SK-N-SH treated with all-trans-retinoic acid at 6 μM for 48 hours (cell line): ENCODE results near the gene ZBBX.
"Not testable (repeated sequence)": the region's sequence is repeated elsewhere in the genome, so short reads cannot be mapped to it uniquely, and the experiment has no call there.

ENCODE experiments used
- ATAC-seq: fragments of 200-7000 bp; cut with Tn5 transposase; 3 replicates; pipeline ENCODE4 v1.9.1; 2020; ENCODE audit warnings: mild to moderate bottlenecking, moderate library complexity
- ARNTL ChIP-seq: fragments of 450-650 bp; formaldehyde crosslinking; IDR thresholded peaks from 2 replicates; pipeline ENCODE4 v1.5.0; 2020; ENCODE audit warnings: low read depth, mild to moderate bottlenecking, moderate library complexity, borderline replicate concordance
- BACH2 ChIP-seq: fragments of 250-450 bp; sonication (Bioruptor Pico); IDR thresholded peaks from 2 replicates; pipeline ENCODE4 v1.9.0; 2021; ENCODE audit warnings: mild to moderate bottlenecking, borderline replicate concordance
- ESRRG ChIP-seq: fragments of 250-450 bp; sonication (Bioruptor Pico); IDR thresholded peaks from 2 replicates; pipeline ENCODE4 v1.6.1; 2021; ENCODE audit warnings: mild to moderate bottlenecking
- ISL1 ChIP-seq: fragments of 250-450 bp; sonication (Bioruptor Pico); IDR thresholded peaks from 2 replicates; pipeline ENCODE4 v2.1.2; 2022; ENCODE audit warnings: mild to moderate bottlenecking, moderate library complexity
- TCF4 ChIP-seq: fragments of 250-450 bp; sonication (Bioruptor Pico); IDR thresholded peaks from 2 replicates; pipeline ENCODE4 v1.8.0; 2021; ENCODE audit warnings: mild to moderate bottlenecking, moderate library complexity, borderline replicate concordance
- TOX ChIP-seq: fragments of 250-450 bp; sonication (Bioruptor Pico); IDR thresholded peaks from 2 replicates; pipeline ENCODE4 v1.8.0; 2021; ENCODE audit warnings: mild to moderate bottlenecking, moderate library complexity, borderline replicate concordance
- ZFP3 ChIP-seq: fragments of 250-450 bp; sonication (Bioruptor Pico); IDR thresholded peaks from 2 replicates; pipeline ENCODE4 v1.5.0; 2020; ENCODE audit warnings: mild to moderate bottlenecking, moderate library complexity
- ZNF565 ChIP-seq: fragments of 450-650 bp; formaldehyde crosslinking; conservative IDR thresholded peaks from 2 replicates; pipeline ENCODE4 v1.5.0; 2020; ENCODE audit warnings: low read depth, mild to moderate bottlenecking, moderate library complexity
- ZNF70 ChIP-seq: fragments of 450-650 bp; formaldehyde crosslinking; IDR thresholded peaks from 2 replicates; pipeline ENCODE4 v1.5.0; 2020; ENCODE audit warnings: mild to moderate bottlenecking, moderate library complexity
- ZNF8 ChIP-seq: fragments of 450-650 bp; formaldehyde crosslinking; IDR thresholded peaks from 2 replicates; pipeline ENCODE4 v1.5.0; 2020; ENCODE audit warnings: mild to moderate bottlenecking, moderate library complexity
- TF ChIP-seq, protein P1 (sequence below): fragments of 250-450 bp; sonication (Bioruptor Pico); IDR thresholded peaks from 2 replicates; pipeline ENCODE4 v1.8.0; 2020; ENCODE audit warnings: mild to moderate bottlenecking, moderate library complexity, borderline replicate concordance
- TF ChIP-seq, protein P2 (sequence below): fragments of 250-450 bp; sonication (Bioruptor Pico); IDR thresholded peaks from 2 replicates; pipeline ENCODE4 v1.5.1; 2021; ENCODE audit warnings: mild to moderate bottlenecking, moderate library complexity
- TF ChIP-seq, protein P3 (sequence below): fragments of 250-450 bp; sonication (Bioruptor Pico); IDR thresholded peaks from 2 replicates; pipeline ENCODE4 v1.8.0; 2021; ENCODE audit warnings: low read depth, mild to moderate bottlenecking, moderate library complexity, borderline replicate concordance
- TF ChIP-seq, protein P4 (sequence below): fragments of 250-450 bp; sonication (Bioruptor Pico); IDR thresholded peaks from 2 replicates; pipeline ENCODE4 v1.5.0; 2020; ENCODE audit warnings: mild to moderate bottlenecking, moderate library complexity
- TF ChIP-seq, protein P5 (sequence below): fragments of 250-450 bp; sonication (Bioruptor Pico); IDR thresholded peaks from 2 replicates; pipeline ENCODE4 v1.5.1; 2020; ENCODE audit warnings: low read depth, mild to moderate bottlenecking, moderate library complexity

The ZBBX gene, protein sequence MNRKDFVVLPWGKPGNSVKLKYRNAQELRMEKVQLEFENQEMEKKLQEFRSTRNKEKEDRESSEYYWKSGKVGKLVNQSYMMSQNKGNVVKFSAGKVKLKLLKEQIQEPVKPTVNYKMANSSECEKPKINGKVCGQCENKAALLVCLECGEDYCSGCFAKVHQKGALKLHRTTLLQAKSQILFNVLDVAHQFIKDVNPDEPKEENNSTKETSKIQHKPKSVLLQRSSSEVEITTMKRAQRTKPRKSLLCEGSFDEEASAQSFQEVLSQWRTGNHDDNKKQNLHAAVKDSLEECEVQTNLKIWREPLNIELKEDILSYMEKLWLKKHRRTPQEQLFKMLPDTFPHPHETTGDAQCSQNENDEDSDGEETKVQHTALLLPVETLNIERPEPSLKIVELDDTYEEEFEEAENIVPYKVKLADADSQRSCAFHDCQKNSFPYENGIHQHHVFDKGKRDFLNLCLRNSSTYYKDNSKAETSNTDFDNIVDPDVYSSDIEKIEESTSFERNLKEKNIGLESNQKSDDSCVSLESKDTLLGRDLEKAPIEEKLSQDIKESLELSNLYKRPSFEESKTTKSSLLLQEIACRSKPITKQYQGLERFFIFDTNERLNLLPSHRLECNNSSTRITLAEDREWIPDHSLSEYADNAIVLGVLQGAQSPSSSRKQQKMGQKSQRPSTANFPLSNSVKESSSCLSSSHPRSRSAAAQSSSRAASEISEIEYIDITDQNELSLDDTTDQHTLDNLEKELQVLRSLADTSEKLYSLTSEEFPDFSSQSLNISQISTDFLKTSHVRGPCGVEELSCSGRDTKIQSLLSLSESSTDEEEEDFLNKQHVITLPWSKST

DNA sequence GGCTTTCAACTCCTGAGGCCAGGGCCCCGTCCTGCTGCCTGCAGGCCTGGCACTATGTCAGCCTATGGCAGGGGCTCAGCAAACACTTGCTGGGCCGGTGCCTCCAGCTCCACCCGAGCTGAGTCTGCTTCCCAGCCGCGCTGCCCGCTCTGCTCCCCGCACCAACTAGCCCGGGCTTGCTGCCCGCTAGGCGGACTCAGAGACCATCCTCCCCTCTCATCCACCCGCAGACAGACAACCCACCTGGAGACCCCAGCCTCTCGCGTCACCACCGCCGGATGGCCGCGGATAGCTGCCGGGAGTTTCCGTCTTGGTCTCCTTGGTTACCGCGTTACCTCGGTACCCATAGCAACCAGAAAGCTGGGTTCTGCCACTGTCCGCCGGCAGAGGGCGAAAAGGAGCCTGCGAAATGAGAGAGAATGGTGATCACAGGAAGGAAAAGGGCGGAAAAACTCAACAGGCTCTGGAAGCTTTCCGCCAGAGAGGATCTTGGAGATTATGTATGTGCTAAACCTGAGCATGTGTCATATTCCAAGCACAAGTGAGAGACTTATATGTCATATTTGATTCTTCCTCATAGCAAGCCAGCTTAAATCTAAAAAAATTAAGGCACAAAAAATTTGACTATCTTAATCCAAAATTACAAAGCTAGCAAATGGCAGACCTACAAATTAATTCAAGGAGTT, at the start of gene ZBBX:
Gene ZBBX, minus strand, starts transcription at position 294 of the 686 bp plus-strand sequence. CDS start 7,396 bp downstream, outside the sequence.
- TF ChIP-seq, protein P1, sequence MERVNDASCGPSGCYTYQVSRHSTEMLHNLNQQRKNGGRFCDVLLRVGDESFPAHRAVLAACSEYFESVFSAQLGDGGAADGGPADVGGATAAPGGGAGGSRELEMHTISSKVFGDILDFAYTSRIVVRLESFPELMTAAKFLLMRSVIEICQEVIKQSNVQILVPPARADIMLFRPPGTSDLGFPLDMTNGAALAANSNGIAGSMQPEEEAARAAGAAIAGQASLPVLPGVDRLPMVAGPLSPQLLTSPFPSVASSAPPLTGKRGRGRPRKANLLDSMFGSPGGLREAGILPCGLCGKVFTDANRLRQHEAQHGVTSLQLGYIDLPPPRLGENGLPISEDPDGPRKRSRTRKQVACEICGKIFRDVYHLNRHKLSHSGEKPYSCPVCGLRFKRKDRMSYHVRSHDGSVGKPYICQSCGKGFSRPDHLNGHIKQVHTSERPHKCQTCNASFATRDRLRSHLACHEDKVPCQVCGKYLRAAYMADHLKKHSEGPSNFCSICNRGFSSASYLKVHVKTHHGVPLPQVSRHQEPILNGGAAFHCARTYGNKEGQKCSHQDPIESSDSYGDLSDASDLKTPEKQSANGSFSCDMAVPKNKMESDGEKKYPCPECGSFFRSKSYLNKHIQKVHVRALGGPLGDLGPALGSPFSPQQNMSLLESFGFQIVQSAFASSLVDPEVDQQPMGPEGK (CRISPR knock-in tag): no peak
- ATAC-seq: peak; percentile 99

DNA sequence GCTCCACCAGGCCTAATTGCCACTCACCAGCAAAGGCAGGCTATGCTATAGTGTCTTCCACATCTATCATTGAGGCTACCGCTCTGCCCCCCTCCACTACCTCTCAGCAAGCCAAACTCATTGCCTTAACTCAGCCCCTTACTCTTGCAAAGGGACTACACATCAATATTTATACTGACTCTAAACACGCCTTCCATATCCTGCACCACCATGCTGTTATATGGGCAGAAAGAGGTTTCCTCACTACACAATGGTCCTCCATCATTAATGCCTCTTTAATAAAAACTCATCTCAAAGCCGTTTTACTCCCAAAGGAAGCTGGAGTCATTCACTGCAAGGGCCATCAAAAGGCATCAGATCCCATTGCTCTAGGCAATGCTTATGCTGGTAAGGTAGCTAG, 46.9 kb upstream of the ZBBX start:
- not testable (repeated sequence) for ATAC-seq

DNA sequence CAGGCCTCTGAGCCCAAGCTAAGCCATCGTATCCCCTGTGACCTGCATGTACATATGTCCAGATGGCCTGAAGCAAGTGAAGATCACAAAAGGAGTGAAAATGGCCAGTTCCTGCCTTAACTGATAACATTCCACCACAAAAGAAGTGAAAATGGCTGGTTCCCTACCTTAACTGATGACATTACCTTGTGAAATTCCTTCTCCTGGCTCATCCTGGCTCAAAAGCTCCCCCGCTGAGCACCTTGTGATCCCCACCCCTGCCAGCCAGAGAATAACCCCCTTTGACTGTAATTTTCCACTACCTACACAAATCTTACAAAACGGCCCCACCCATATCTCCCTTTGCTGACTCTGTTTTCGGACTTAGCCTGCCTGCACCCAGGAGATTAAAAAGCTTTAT, 42.3 kb upstream of the ZBBX start:
- ATAC-seq: not testable (repeated sequence)

DNA sequence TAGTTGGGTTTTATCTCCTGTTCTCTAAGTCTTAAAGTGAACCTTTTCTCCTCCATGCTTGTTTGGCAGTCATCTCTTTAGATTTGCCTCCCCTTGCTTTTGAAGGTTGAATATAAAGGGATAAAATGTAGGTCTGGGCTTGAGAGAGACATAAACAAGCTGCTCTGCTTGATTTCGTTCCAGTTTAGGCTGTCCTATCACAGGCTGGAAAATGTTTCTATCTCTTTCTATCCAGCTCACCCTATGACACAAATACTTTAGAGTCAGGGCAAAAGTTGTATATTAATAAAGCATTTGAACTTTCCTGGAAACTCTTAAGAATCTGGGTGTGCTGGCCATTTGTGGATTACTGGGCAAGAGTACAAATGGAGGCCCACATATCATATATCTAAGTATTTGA, 29.5 kb upstream of the ZBBX start:
- ATAC-seq: no peak
- TF ChIP-seq, protein P2, sequence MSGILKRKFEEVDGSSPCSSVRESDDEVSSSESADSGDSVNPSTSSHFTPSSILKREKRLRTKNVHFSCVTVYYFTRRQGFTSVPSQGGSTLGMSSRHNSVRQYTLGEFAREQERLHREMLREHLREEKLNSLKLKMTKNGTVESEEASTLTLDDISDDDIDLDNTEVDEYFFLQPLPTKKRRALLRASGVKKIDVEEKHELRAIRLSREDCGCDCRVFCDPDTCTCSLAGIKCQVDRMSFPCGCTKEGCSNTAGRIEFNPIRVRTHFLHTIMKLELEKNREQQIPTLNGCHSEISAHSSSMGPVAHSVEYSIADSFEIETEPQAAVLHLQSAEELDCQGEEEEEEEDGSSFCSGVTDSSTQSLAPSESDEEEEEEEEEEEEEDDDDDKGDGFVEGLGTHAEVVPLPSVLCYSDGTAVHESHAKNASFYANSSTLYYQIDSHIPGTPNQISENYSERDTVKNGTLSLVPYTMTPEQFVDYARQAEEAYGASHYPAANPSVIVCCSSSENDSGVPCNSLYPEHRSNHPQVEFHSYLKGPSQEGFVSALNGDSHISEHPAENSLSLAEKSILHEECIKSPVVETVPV (CRISPR knock-in tag): no peak
- TF ChIP-seq, protein P3, sequence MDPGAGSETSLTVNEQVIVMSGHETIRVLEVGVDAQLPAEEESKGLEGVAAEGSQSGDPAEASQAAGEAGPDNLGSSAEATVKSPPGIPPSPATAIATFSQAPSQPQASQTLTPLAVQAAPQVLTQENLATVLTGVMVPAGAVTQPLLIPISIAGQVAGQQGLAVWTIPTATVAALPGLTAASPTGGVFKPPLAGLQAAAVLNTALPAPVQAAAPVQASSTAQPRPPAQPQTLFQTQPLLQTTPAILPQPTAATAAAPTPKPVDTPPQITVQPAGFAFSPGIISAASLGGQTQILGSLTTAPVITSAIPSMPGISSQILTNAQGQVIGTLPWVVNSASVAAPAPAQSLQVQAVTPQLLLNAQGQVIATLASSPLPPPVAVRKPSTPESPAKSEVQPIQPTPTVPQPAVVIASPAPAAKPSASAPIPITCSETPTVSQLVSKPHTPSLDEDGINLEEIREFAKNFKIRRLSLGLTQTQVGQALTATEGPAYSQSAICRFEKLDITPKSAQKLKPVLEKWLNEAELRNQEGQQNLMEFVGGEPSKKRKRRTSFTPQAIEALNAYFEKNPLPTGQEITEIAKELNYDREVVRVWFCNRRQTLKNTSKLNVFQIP: no peak
- TF ChIP-seq ZFP3: no peak
- no peak for TF ChIP-seq BACH2 (CRISPR knock-in tag)
- no peak for TF ChIP-seq ZNF8
- TF ChIP-seq ZNF565: no peak
- no peak for TF ChIP-seq ESRRG (CRISPR knock-in tag)
- no peak for TF ChIP-seq ARNTL
- no peak for TF ChIP-seq TCF4
- no peak for TF ChIP-seq ZNF70
- TF ChIP-seq ISL1: no peak

DNA sequence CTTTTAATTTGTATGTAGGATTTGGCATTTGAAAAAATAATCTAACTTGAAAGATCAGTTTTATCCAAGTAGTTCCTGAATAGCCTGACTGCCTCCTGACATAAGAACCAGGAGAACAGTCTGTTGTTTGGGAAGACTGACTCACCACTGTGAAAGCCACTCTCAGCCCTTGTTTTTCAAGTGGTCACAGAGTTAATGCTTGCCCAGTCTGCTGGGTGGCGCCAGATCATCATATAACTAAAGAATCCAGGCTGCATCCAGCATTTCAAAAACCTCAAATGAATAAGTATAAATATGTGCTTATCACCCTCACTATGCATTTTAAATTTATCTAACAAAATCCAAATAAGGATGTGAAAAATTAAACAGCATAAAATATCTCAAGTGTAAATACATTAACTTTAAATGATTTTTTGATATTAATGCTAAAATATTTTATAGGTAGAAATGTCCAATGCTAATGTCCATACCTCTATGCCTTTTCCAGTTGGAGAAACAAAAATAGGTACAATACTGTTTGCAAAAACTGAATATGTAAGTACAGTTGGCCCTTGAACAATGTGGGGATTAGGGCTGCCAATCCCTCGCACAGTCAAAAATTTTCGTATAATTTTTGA, 26.9 kb upstream of the ZBBX start:
- TF ChIP-seq ZNF70 (no peak), BACH2 (CRISPR knock-in tag) (no peak), ZFP3 (no peak), ZNF8 (no peak), TOX (CRISPR knock-in tag) (no peak)
- TF ChIP-seq, protein P4, sequence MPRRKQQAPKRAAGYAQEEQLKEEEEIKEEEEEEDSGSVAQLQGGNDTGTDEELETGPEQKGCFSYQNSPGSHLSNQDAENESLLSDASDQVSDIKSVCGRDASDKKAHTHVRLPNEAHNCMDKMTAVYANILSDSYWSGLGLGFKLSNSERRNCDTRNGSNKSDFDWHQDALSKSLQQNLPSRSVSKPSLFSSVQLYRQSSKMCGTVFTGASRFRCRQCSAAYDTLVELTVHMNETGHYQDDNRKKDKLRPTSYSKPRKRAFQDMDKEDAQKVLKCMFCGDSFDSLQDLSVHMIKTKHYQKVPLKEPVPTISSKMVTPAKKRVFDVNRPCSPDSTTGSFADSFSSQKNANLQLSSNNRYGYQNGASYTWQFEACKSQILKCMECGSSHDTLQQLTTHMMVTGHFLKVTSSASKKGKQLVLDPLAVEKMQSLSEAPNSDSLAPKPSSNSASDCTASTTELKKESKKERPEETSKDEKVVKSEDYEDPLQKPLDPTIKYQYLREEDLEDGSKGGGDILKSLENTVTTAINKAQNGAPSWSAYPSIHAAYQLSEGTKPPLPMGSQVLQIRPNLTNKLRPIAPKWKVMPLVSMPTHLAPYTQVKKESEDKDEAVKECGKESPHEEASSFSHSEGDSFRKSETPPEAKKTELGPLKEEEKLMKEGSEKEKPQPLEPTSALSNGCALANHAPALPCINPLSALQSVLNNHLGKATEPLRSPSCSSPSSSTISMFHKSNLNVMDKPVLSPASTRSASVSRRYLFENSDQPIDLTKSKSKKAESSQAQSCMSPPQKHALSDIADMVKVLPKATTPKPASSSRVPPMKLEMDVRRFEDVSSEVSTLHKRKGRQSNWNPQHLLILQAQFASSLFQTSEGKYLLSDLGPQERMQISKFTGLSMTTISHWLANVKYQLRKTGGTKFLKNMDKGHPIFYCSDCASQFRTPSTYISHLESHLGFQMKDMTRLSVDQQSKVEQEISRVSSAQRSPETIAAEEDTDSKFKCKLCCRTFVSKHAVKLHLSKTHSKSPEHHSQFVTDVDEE (CRISPR knock-in tag): no peak
- TF ChIP-seq, protein P2 (CRISPR knock-in tag): no peak
- TF ChIP-seq, protein P5, sequence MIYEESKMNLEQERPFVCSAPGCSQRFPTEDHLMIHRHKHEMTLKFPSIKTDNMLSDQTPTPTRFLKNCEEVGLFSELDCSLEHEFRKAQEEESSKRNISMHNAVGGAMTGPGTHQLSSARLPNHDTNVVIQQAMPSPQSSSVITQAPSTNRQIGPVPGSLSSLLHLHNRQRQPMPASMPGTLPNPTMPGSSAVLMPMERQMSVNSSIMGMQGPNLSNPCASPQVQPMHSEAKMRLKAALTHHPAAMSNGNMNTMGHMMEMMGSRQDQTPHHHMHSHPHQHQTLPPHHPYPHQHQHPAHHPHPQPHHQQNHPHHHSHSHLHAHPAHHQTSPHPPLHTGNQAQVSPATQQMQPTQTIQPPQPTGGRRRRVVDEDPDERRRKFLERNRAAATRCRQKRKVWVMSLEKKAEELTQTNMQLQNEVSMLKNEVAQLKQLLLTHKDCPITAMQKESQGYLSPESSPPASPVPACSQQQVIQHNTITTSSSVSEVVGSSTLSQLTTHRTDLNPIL (CRISPR knock-in tag): no peak
- TF ChIP-seq, protein P3: no peak
- peak; percentile 98 for ATAC-seq
